Common myeloid progenitor, CD34-positive (primary cell): Measurements from ENCODE around the gene RSBN1L.

ENCODE experiments used
- CTCF ChIA-PET: fragments of 350-600 bp; sonication (Branson Sonifier 250); formaldehyde crosslinking; loops from one replicate; lab custom pipeline; 2021; ENCODE audit warnings: antibody characterized with exemption; lab: Charles Lee
- POLR2A ChIA-PET: fragments of 350-600 bp; sonication (Branson Sonifier 250); formaldehyde crosslinking; loops from one replicate; lab custom pipeline; 2021; ENCODE audit warnings: antibody characterized with exemption; lab: Charles Lee
- DNase-seq, 3 donors: peaks; one replicate each; pipeline versions ENCODE4 v3.0.0 to v3.0.0-alpha.2; 2013
- H3K27ac ChIP-seq, 2 experiments: 1 replicate in 1 of 2; 2 replicates in 1 of 2; pipeline ENCODE4 v1.7.0; 2013; ENCODE audit warnings: inconsistent platforms in 2 of 2, low read length in 2 of 2, mild to moderate bottlenecking in 2 of 2, low read depth in 1 of 2, moderate library complexity in 1 of 2; ENCODE audit not compliant: severe bottlenecking in 2 of 2, insufficient read depth in 1 of 2, poor library complexity in 1 of 2
- H3K27me3 ChIP-seq, 5 experiments: replicated peaks in 2 of 5; 1 replicate in 3 of 5; 2 replicates in 2 of 5; pipeline versions ENCODE4 v1.6.1 to v1.7.0; 2013; ENCODE audit warnings: low read length in 4 of 5, mild to moderate bottlenecking in 2 of 5, moderate library complexity in 2 of 5, inconsistent platforms in 1 of 5; ENCODE audit not compliant: insufficient read depth in 5 of 5, control insufficient read depth in 4 of 5
- H3K36me3 ChIP-seq, 4 experiments: 1 replicate in 2 of 4; 2 replicates in 2 of 4; pipeline versions ENCODE4 v1.6.1 to v1.7.0; 2013; ENCODE audit warnings: low read length in 3 of 4, control low read depth in 1 of 4, mild to moderate bottlenecking in 1 of 4; ENCODE audit not compliant: control insufficient read depth in 4 of 4, insufficient read depth in 4 of 4
- H3K4me1 ChIP-seq, 4 experiments: 1 replicate in 3 of 4; 2 replicates in 1 of 4; pipeline versions ENCODE4 v1.6.1 to v1.7.1; 2013; ENCODE audit warnings: low read length in 3 of 4, mild to moderate bottlenecking in 3 of 4, control low read depth in 1 of 4, inconsistent platforms in 1 of 4, moderate library complexity in 1 of 4; ENCODE audit not compliant: control insufficient read depth in 4 of 4, insufficient read depth in 4 of 4; ENCODE audit errors: control extremely low read depth in 1 of 4
- H3K4me3 ChIP-seq, 7 experiments: 1 replicate in 4 of 7; 2 replicates in 3 of 7; pipeline versions ENCODE4 v1.5.1 to v1.7.0; 2013; ENCODE audit warnings: mild to moderate bottlenecking in 7 of 7, low read length in 6 of 7, moderate library complexity in 6 of 7, inconsistent platforms in 2 of 7, low read depth in 2 of 7, control low read depth in 1 of 7; ENCODE audit not compliant: insufficient read depth in 4 of 7, control insufficient read depth in 1 of 7; ENCODE audit errors: extremely low read depth in 1 of 7
- H3K9me3 ChIP-seq, 5 experiments: 1 replicate in 4 of 5; 2 replicates in 1 of 5; pipeline versions ENCODE4 v1.6.1 to v1.7.1; 2013; ENCODE audit warnings: low read length in 4 of 5, mild to moderate bottlenecking in 2 of 5, inconsistent platforms in 1 of 5, low read depth in 1 of 5, moderate library complexity in 1 of 5; ENCODE audit not compliant: control insufficient read depth in 4 of 5, insufficient read depth in 2 of 5; ENCODE audit errors: control extremely low read depth in 1 of 5
- WGBS: methylation state at CpG from one replicate; pipeline ENCODE4 v1.1.5; 2013; ENCODE audit not compliant: insufficient coverage; 5-methylcytosine and 5-hydroxymethylcytosine counted together

RSBN1L gene

DNA sequence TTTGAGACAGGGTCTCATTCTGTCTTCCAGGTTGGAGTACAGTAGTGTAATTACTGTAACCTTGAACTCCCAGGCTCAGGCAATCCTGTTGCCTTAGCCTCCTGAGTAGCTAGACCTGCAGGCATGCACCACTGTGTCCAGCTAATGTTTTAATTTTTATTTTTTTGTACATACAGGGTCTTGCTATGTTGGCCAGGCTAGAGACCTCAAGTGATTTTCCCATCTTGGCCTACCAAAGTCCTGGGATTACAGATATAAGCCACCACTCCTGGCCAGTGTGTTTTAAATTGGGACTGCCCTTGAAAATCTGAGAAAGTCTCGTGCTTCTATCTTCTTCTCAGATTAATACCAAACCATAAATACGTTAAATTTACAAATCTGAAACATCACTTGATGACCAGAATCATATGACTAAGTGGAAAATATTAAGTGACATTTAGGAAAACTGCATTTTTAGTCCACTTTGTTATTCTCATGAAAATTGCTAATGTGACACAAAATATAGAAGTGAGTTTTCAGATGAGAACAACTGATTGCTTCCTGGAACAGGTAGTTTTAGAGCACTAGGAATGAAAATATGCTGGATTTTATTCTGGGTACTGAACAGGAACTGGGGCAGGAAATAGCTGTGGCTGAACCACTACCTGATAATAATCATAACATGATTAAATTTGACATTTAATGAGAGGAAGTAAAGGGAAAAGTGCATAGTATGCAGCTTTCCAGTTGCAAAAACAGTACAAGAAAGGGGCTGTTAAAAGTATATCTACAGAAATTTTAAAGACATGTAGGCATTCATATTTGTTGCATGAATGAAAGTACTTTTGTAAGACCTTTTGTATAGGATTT lies 106.5 kb downstream of the RSBN1L start:
- peaks cover 18 to 43% (median 33%) of the 10 kb centered on the region in 4 experiments for H3K4me1 ChIP-seq
- ChIA-PET CTCF (interaction anchor here (0.5 to 1.5 kb wide), 6 partner anchors 9 to 151 kb away, joined by 3 to 4 read pairs (median 3); no protein-coding TSS in a partner anchor), POLR2A (interaction anchor here (0.5 kb wide), 1 partner anchor 39 kb away, joined by 3 read pairs; no protein-coding TSS in a partner anchor)
- peak overlapping the region in 2 of 7 experiments; percentile 19 to 35 for H3K4me3 ChIP-seq
- peaks cover 0 to 20% (median 5%) of the 10 kb centered on the region in 5 experiments for H3K9me3 ChIP-seq
- no peak overlapping the region for H3K27ac ChIP-seq
- H3K27me3 ChIP-seq: no peaks in the 10 kb centered on the region
- H3K36me3 ChIP-seq: no peaks in the 10 kb centered on the region
- no CpG with 5 or more reads among the region's 2 CpGs for WGBS
- peak; percentile 18 to 70 (median 54) for DNase-seq

DNA sequence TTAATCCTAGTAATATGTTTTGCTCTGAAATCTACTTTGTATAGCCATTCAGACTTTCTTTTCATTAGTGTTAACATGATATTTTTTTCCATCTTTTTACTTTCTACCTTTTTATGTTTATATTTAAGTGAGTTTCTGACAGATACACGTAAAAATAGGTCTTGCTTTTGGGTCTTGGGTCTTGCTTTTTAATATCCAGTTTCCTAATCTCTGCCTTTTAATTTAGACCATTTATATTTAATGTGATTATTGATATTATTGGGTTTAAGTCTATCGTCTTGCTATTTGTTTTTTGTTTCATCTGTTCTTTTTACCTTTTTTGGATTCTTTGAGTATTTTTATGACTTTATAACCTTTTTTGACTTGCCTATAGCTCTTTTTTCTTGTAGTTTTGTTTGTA lies 110.2 kb downstream of the RSBN1L start:
- Histone ChIP-seq H3K27ac (no peak overlapping the region), H3K27me3 (no peaks in the 10 kb centered on the region), H3K36me3 (peaks cover 0 to 3% (median 1%) of the 10 kb centered on the region in 4 experiments), H3K4me3 (no peak overlapping the region), H3K4me1 (peaks cover 12 to 27% (median 18%) of the 10 kb centered on the region in 4 experiments), H3K9me3 (peaks cover 4 to 29% (median 9%) of the 10 kb centered on the region in 5 experiments)
- no peak for DNase-seq
- ChIA-PET CTCF (no interaction called here), POLR2A (no interaction called here)
- no CpG with 5 or more reads among the region's 2 CpGs for WGBS

DNA sequence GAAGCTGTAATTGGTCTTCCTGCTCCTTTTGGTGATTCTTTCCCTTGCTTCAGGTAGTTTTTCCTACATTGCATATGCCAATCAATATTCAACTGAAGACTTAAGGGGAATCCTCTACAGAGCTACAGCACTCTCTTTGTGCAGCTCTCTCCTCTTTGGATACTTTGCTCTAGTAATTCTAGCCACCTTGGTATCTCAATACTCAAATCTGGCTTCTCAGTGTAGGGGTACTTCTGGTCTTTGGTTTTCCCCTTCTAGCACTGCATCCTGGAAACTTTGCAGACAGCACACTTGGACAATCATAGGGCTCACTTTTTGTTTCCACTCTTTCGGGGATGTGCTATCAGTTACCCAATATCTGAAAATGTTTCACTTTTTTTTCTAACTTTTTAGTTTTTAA lies 112.3 kb downstream of the RSBN1L start:
- no peaks in the 10 kb centered on the region for H3K27me3 ChIP-seq
- ChIA-PET CTCF (no interaction called here), POLR2A (no interaction called here)
- H3K4me1 ChIP-seq: peaks cover 4 to 16% (median 10%) of the 10 kb centered on the region in 4 experiments
- DNase-seq: no peak
- H3K36me3 ChIP-seq: peaks cover 0 to 3% (median 1%) of the 10 kb centered on the region in 4 experiments
- 80% methylated on average over 1 of the region's 1 CpG for WGBS
- no peak overlapping the region for H3K27ac ChIP-seq
- peaks cover 4 to 29% (median 9%) of the 10 kb centered on the region in 5 experiments for H3K9me3 ChIP-seq
- H3K4me3 ChIP-seq: no peak overlapping the region

DNA sequence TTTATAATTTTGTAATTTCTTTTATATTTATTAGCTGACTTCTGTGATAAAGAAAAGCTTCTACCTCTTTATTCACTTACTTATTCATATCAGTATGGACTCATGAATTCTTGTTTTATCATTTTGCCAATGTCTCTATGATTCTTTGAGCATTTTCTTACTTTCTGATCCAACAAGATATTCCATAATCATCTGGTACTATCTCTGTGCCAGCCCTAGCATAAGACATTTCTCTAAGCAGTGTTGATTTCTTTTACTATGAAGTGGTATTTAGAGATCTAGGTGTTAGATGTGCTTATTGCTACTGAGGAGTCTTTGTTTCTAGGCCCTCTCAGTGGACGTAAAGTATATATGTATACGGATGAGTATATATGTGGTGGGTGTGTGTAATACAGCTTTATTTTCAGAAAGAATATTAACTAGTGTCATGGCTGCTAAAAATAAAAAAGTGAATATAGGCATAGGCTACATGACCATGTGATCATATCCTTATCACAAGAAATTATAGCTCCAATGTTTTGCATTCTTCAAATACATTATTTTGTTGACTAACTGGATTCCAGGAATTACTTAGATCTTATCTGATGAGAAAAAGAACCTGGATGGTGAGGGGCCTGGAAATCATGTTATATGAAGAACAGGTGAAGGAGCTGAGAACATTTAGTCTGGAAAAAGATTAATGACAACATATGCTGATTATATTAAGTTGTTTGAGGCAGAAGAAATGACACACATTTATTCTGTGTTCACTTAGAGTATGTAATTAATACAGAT lies 115.4 kb downstream of the RSBN1L start:
- no peak overlapping the region for H3K4me3 ChIP-seq
- no peak for DNase-seq
- peaks cover 3 to 11% (median 4%) of the 10 kb centered on the region in 4 experiments for H3K36me3 ChIP-seq
- no peaks in the 10 kb centered on the region for H3K27me3 ChIP-seq
- peaks cover 4 to 21% (median 6%) of the 10 kb centered on the region in 5 experiments for H3K9me3 ChIP-seq
- WGBS: 100% methylated on average over 1 of the region's 2 CpGs
- ChIA-PET CTCF (interaction anchor here (0.8 to 1.7 kb wide), 4 partner anchors 9 to 17 kb away, joined by 3 to 5 read pairs (median 4); no protein-coding TSS in a partner anchor), POLR2A (no interaction called here)
- H3K27ac ChIP-seq: no peak overlapping the region
- H3K4me1 ChIP-seq: peaks cover 0 to 14% (median 2%) of the 10 kb centered on the region in 4 experiments

DNA sequence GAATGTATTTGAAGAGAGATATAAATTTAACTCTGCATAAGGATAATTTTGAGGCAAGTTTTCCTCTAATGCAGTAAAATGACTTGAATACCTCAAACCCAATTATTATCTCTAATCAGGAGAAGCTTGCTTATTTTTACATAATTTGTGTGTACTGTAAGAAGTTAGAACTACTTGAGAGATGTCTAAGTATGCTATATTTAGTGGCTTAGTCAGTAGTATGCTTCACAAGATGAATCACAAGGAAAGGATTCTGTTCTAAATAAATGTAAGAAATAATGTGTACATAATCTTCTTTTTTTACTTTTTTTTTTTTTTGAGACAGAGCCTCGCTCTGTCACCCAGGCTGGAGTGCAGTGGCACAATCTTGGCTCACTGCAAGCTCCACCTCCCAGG lies 116.0 kb downstream of the RSBN1L start:
- Histone ChIP-seq H3K27ac (no peak overlapping the region), H3K27me3 (no peaks in the 10 kb centered on the region), H3K36me3 (peaks cover 3 to 16% (median 5%) of the 10 kb centered on the region in 4 experiments), H3K4me1 (peaks cover 0 to 14% (median 2%) of the 10 kb centered on the region in 4 experiments), H3K4me3 (no peak overlapping the region), H3K9me3 (peaks cover 4 to 20% (median 7%) of the 10 kb centered on the region in 5 experiments)
- WGBS: no CpG with 5 or more reads among the region's 1 CpG
- ChIA-PET POLR2A (no interaction called here), CTCF (interaction anchor here (1.4 to 1.7 kb wide), 3 partner anchors 9 to 13 kb away, joined by 4 to 5 read pairs (median 5); no protein-coding TSS in a partner anchor)
- DNase-seq: no peak

DNA sequence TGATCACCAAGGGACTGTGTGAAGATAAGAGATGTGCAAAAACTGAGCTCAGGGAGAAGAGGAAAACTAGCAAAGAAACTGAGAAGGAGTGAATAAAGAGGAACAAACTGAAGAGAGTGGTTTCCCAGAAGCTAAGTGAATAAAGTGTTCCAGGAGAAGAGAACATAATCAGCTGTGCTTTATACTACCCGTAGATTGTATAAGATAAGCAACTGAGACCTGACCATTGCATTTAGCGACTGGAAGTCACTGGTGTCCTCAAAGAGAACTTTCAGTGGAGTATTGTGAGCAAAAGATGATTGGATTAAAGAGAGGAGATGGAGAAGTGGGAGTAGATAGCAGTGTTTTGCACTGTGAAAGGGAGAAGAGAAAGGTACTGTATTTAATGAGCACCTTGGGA lies 116.9 kb downstream of the RSBN1L start:
- CTCF ChIA-PET: interaction anchor here (0.6 to 1.7 kb wide), 3 partner anchors 9 to 735 kb away, joined by 3 to 5 read pairs (median 3); no protein-coding TSS in a partner anchor

More for the DNA sequence above, 116.9 kb downstream of the RSBN1L start:
- Histone ChIP-seq H3K27me3 (no peaks in the 10 kb centered on the region), H3K4me3 (no peak overlapping the region), H3K9me3 (peaks cover 2 to 23% (median 6%) of the 10 kb centered on the region in 5 experiments), H3K27ac (no peak overlapping the region), H3K4me1 (peaks cover 0 to 14% (median 2%) of the 10 kb centered on the region in 4 experiments), H3K36me3 (peaks cover 5 to 20% (median 6%) of the 10 kb centered on the region in 4 experiments)
- POLR2A ChIA-PET: no interaction called here
- no peak for DNase-seq
- 88% methylated on average over 2 of the region's 2 CpGs for WGBS
